ENCODE results near the gene TANC2. TPM values are rescaled to one million over a fixed set of nuclear protein-coding genes. Genes with fewer than 3 reads are reported as not detected.

The TANC2 gene
- total and polyA plus RNA-seq, 9 of the 15 experiments (the other 6 are each of a cell fraction or from before 2014, with no cell fraction given): 0.46 to 7.8 (median 4.5) TPM

GRCh38 chr17:62994931-62995330 lies 28.9 kb downstream of the TANC2 start (continued):
- no peak for TF ChIP-seq EGR1 (conservative IDR thresholded peaks at IDR 0.05)
- TF ChIP-seq CCNT2 (IDR thresholded peaks at IDR 0.05; ENCODE audit: borderline replicate concordance, extremely low read depth, insufficient read length, low read depth, low read length): no peak
- TF ChIP-seq TCF7L2 (IDR thresholded peaks at IDR 0.05; ENCODE audit: low read depth, low read length): no peak
- peak; percentile 86; the same call in 1 of the 2 replicates for TF ChIP-seq ARID3A (IDR thresholded peaks at IDR 0.05; ENCODE audit: borderline replicate concordance, low read depth, low read length)
- TF ChIP-seq NCOA4 (IDR thresholded peaks at IDR 0.05; ENCODE audit: partially characterized antibody): no peak
- TF ChIP-seq POLR2G (IDR thresholded peaks at IDR 0.05; ENCODE audit: low read depth, low read length): no peak
- peak; percentile 96 for TF ChIP-seq ZSCAN32 (CRISPR knock-in tag; IDR thresholded peaks at IDR 0.05)
- TF ChIP-seq ZNF668 (CRISPR knock-in tag; IDR thresholded peaks at IDR 0.05): no peak
- TF ChIP-seq, protein P1, sequence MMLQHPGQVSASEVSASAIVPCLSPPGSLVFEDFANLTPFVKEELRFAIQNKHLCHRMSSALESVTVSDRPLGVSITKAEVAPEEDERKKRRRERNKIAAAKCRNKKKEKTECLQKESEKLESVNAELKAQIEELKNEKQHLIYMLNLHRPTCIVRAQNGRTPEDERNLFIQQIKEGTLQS (IDR thresholded peaks at IDR 0.05): peak; percentile 99
- TF ChIP-seq, protein P1 (CRISPR knock-in tag; conservative IDR thresholded peaks at IDR 0.05): no peak
- TF ChIP-seq, protein P2, sequence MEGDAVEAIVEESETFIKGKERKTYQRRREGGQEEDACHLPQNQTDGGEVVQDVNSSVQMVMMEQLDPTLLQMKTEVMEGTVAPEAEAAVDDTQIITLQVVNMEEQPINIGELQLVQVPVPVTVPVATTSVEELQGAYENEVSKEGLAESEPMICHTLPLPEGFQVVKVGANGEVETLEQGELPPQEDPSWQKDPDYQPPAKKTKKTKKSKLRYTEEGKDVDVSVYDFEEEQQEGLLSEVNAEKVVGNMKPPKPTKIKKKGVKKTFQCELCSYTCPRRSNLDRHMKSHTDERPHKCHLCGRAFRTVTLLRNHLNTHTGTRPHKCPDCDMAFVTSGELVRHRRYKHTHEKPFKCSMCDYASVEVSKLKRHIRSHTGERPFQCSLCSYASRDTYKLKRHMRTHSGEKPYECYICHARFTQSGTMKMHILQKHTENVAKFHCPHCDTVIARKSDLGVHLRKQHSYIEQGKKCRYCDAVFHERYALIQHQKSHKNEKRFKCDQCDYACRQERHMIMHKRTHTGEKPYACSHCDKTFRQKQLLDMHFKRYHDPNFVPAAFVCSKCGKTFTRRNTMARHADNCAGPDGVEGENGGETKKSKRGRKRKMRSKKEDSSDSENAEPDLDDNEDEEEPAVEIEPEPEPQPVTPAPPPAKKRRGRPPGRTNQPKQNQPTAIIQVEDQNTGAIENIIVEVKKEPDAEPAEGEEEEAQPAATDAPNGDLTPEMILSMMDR (IDR thresholded peaks at IDR 0.05 in 2 of 3, conservative IDR thresholded peaks at IDR 0.05 in 1 of 3; ENCODE audit: insufficient read depth in 2 of 3, low read depth in 1 of 3, low read length in 3 of 3): no peak
- TF ChIP-seq NEUROD1 (IDR thresholded peaks at IDR 0.05; ENCODE audit: borderline replicate concordance, low read depth, low read length, partially characterized antibody): peak; percentile 58
- no peak for TF ChIP-seq FOXP1 (CRISPR knock-in tag; IDR thresholded peaks at IDR 0.05)
- TF ChIP-seq HNRNPLL (IDR thresholded peaks at IDR 0.05; ENCODE audit: low read depth, low read length, poor library complexity, severe bottlenecking): no peak
- TF ChIP-seq, protein P3, sequence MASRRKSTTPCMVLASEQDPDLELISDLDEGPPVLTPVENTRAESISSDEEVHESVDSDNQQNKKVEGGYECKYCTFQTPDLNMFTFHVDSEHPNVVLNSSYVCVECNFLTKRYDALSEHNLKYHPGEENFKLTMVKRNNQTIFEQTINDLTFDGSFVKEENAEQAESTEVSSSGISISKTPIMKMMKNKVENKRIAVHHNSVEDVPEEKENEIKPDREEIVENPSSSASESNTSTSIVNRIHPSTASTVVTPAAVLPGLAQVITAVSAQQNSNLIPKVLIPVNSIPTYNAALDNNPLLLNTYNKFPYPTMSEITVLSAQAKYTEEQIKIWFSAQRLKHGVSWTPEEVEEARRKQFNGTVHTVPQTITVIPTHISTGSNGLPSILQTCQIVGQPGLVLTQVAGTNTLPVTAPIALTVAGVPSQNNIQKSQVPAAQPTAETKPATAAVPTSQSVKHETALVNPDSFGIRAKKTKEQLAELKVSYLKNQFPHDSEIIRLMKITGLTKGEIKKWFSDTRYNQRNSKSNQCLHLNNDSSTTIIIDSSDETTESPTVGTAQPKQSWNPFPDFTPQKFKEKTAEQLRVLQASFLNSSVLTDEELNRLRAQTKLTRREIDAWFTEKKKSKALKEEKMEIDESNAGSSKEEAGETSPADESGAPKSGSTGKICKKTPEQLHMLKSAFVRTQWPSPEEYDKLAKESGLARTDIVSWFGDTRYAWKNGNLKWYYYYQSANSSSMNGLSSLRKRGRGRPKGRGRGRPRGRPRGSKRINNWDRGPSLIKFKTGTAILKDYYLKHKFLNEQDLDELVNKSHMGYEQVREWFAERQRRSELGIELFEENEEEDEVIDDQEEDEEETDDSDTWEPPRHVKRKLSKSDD (conservative IDR thresholded peaks at IDR 0.05; ENCODE audit: low read length): no peak
- TF ChIP-seq, protein P4, sequence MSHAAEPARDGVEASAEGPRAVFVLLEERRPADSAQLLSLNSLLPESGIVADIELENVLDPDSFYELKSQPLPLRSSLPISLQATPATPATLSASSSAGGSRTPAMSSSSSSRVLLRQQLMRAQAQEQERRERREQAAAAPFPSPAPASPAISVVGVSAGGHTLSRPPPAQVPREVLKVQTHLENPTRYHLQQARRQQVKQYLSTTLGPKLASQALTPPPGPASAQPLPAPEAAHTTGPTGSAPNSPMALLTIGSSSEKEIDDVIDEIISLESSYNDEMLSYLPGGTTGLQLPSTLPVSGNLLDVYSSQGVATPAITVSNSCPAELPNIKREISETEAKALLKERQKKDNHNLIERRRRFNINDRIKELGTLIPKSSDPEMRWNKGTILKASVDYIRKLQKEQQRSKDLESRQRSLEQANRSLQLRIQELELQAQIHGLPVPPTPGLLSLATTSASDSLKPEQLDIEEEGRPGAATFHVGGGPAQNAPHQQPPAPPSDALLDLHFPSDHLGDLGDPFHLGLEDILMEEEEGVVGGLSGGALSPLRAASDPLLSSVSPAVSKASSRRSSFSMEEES (CRISPR knock-in tag; IDR thresholded peaks at IDR 0.05): no peak
- TF ChIP-seq LCOR (CRISPR knock-in tag; IDR thresholded peaks at IDR 0.05): no peak
- no peak for TF ChIP-seq ETS2 (tag; IDR thresholded peaks at IDR 0.05; ENCODE audit: borderline replicate concordance, poor library complexity, severe bottlenecking)
- no peak for TF ChIP-seq ZNF134 (CRISPR knock-in tag; conservative IDR thresholded peaks at IDR 0.05)
- peak; percentile 92 for TF ChIP-seq DPF2 (IDR thresholded peaks at IDR 0.05)
